C4-2B (cell line): ENCODE data around the gene ISCA1.
"Not testable (repeated sequence)": the region's sequence is repeated elsewhere in the genome, so short reads cannot be mapped to it uniquely, and the experiment has no call there.

ENCODE experiments used
- H3K27ac ChIP-seq: fragments of 450-650 bp; 2 replicates; pipeline ENCODE4 v1.5.1; 2017
- CTCF ChIP-seq: fragments of 450-650 bp; conservative IDR thresholded peaks from 2 replicates; pipeline ENCODE4 v1.5.1; 2017; ENCODE audit warnings: mild to moderate bottlenecking
- ZFX ChIP-seq: fragments of 450-650 bp; IDR thresholded peaks from 2 replicates; pipeline ENCODE4 v1.6.1; 2017

The ISCA1 gene

GRCh38 chr9:86322973-86323644, 40.8 kb upstream of the ISCA1 start:
- no peak overlapping the region for H3K27ac ChIP-seq

GRCh38 chr9:86321373-86321772, 39.0 kb upstream of the ISCA1 start:
- TF ChIP-seq ZFX: no peak
- no peak for TF ChIP-seq CTCF
- no peak overlapping the region for H3K27ac ChIP-seq

More at GRCh38 chr9:86322973-86323644, 40.8 kb upstream of the ISCA1 start:
- TF ChIP-seq ZFX (no peak), CTCF (no peak)

- TF ChIP-seq CTCF (no peak), ZFX (no peak)
- no peak overlapping the region for H3K27ac ChIP-seq
Measured at GRCh38 chr9:86318187-86318586, 35.8 kb upstream of the ISCA1 start.

- TF ChIP-seq ZFX: no peak
- no peak for TF ChIP-seq CTCF
- no peak overlapping the region for H3K27ac ChIP-seq
Measured at GRCh38 chr9:86315078-86315477, 32.7 kb upstream of the ISCA1 start.

GRCh38 chr9:86312959-86313358, 30.6 kb upstream of the ISCA1 start:
- not testable (repeated sequence) for H3K27ac ChIP-seq

- no peak overlapping the region for H3K27ac ChIP-seq
- TF ChIP-seq CTCF: no peak
- no peak for TF ChIP-seq ZFX
Measured at GRCh38 chr9:86308687-86309086, 26.3 kb upstream of the ISCA1 start.

- no peak for TF ChIP-seq ZFX
- TF ChIP-seq CTCF: no peak
- no peak overlapping the region for H3K27ac ChIP-seq
Measured at GRCh38 chr9:86304236-86304730, 21.9 kb upstream of the ISCA1 start.
